Measurements from ENCODE around the gene DEFB131A. TPM values are rescaled to one million over a fixed set of nuclear protein-coding genes. Genes with fewer than 3 reads are reported as not detected.
"Not testable (repeated sequence)": the region's sequence is repeated elsewhere in the genome, so short reads cannot be mapped to it uniquely, and the experiment has no call there.

DEFB131A gene, protein sequence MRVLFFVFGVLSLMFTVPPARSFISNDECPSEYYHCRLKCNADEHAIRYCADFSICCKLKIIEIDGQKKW
- total RNA-seq = not detected

DNA sequence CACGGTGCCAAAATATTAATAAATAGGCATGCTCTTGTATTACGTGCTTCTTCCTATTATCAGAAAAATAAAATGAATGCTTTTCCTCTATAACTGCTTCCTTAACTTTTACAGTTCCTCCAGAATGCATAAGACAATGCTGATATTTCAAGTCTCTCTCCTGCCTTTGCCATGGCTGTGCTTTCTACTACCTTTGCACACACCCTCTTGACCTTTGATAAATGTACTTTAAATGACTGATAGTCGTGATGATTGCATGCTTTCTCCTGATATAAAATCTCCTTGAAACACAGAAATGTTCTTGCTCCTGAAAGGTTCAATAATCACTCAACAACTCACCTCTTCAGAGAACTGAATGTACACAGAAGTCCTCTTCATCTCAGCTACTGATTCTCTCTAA lies at the start of gene DEFB131A:
Gene DEFB131A (plus strand): TSS at position 301 of the 400 bp plus-strand sequence. CDS start 120 bp downstream, outside the sequence.
- DNase-seq (ENCODE audit: low spot score) = not testable (repeated sequence)

DNA sequence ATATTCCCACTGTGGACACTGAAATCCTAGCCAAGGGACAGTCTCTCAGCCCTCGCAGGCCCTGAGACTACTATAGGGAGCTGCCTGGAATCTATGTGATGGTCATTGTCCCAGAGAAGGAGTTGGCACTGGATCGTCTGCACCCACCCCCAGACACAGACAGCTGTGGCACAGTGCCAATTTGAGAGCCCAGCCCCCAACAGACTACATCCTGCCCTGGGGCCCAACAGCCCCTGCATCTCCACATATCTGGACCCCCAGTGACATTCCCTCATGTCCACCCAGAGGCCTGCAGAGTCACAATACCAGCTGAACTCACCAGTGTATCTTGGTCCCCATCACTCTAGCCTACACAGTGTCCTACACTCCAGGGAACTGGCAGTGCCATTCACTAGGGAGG lies 38.4 kb upstream of the DEFB131A start:
- DNase-seq (ENCODE audit: low spot score) = not testable (repeated sequence)

DNA sequence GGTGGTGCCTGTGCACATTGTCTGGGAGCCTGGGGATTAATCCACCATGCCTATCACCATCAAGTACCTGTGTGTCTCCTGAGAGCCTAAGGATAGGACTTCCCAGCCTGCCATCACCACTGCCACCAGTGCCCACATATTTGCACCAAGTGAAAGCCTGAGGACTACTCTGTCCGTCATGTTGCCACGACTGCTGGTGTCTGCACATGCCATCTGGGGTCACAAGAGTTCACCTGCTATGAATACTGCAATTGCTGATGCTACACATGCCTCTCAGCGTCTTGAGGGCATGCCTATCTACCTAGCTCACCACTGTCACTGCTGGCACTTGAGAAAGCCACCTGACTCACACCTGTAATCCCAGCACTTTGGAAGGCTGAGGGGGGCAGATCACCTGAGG lies 37.7 kb upstream of the DEFB131A start:
- not testable (repeated sequence) for DNase-seq (ENCODE audit: low spot score)

DNA sequence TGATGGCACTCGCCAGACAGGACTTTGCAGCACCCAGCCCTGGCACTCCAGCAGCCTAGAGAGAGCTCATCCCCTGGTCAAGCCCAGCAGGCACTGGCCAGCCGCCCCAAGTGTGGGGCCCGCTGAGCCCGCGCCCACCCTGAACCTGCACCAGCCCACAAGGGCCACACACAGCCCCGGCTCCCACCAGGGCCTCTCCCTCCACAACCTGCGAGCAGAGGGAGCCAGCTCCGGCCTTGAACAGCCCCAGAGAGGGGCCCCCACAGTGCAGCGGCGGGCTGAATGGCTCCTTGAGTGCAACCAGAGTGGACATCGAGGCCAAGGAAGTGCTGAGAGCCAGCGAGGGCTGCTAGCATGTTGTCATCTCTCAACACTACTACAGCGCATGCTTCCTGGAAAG lies 34.4 kb upstream of the DEFB131A start:
- no peak for DNase-seq (ENCODE audit: low spot score)

DNA sequence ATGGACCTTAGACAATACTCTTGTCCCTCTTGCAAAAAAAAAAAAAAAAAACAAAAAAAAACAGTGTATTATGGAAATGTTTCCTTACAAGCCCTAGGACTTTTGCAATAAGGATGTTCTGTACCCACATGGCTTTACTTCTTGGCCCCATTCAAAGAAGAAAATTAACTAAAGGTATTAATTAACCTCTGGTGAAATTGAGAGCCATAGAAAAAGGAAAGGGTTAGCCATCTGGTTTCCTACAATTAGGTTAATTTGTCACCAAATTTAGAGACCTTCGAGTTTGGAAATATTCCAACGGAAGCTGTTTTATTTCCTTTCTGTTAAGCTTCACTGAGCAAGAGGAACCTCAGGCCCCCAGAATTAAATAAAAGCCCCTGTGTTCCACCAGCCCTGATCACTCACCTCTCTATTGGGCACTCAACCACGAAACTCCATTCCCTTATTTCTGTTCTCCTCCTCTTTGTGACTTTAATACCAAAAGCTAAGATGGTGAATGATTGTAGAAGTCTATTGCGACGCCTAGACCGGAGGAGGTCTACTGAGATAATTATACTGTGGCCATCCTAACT lies 22.2 kb upstream of the DEFB131A start:
- DNase-seq (ENCODE audit: low spot score) = not testable (repeated sequence)

DNA sequence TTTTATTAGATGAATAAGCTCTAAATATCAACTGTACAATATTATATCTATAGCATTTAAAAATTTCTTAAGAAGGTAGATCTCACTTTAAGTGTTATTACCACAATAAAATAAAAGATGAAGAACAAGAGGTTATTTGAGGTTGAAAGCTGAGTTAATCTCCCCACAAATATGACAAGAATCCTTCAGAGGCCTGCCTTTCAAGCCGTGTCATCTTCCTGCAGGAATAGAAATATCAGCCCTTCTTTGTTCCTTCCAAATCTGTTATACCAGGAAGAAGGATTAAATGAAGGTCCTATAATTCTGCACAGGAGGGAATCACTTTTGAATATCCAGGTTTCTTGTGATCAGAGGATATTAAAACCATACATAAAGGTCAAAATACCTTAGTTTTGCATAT lies 18.3 kb upstream of the DEFB131A start:
- DNase-seq (ENCODE audit: low spot score) = not testable (repeated sequence)

DNA sequence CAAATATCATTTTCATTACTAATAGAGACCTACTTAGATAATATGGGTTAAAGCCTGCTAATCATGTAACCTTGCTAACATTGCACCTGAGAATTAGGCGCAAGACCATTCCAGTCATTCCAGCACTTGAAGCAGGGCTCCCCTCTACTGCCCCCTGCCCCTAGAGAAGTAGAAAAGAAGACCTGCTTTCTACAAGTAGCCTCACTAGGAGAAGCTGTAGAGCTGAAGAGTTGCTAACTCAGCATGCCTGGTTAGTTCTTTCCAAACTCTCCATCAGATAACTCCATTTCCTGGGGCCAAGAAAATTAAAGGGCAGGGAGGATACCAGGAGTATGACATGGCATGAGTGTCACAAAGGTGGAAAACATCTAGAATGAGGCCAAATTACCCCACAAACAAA lies 14.2 kb upstream of the DEFB131A start:
- not testable (repeated sequence) for DNase-seq (ENCODE audit: low spot score)

DNA sequence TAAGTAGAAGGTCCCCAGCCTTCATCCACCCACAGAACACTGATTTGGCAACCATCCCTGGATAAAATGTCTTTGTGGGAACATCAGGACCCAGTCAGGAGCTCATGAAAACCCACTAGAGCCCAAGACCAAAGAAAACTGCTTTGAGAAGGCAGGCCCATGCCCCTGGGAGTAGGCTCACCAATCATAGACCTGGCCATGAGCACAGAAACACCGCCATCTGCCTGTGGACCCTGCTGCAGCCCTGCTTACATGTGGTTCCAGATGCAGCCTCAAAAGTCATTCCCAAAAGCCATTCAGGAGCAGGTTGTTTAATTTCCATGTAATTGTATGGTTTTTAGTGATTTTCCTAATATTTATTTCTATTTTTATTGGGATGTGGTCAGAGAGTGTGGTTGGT lies 10.9 kb upstream of the DEFB131A start:
- DNase-seq (ENCODE audit: low spot score) = not testable (repeated sequence)

DNA sequence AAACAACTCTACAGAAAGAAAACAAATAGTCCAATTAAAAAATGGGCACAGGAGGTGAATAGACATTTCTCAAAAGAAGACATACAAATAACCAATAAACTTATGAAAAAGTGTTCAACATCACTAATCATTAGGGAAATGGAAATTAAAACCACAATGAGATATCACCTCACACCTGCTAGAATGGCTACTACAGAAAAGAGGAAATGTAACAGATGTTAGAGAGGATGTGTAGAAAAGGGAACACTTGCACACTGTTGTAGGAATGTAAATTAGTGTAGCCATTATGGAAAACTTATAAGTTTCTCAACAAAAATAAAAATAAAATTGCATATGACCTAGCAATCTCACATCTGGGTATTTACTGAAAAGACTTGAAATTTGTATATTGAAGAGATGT lies 7.5 kb upstream of the DEFB131A start:
- not testable (repeated sequence) for DNase-seq (ENCODE audit: low spot score)

DNA sequence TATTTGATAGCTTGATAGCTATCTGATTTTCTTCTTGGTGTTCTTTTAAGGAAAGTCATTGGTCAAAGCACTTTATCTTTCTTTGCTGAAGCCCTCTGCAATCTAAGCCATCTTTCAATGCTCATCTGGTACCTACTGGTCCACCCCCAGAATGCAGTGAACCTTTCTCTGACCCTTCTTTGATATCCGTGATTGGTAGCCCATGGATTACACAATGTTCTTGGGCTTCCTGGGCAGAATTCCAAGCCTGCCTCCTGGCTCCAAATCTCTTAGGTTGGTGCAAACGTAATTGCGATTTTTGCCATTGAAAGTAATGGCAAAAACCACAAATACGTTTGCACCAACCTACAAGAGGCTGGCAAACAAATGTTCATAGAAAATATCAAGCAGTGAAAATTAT lies 1.9 kb upstream of the DEFB131A start:
- not testable (repeated sequence) for DNase-seq (ENCODE audit: low spot score)

DNA sequence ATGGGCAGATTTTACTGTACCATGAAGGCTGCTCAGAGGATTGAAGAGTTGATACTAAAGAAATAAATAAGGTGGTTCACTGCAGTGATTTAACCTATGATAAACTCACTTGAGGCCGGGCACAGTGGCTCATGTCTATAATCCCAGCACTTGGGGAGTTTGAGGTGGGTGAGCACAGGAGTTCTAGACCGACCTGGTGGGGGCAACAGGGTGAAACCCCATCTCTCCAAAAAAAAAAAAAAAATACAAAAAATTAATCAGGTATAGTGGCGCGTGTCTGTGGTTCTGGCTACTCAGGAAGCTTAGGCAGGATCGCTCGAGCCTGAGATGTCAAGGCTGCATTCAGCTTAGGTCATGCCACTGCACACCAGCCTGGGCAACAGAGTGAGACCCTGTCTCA lies 467 bp downstream of the DEFB131A start:
- not testable (repeated sequence) for DNase-seq (ENCODE audit: low spot score)

DNA sequence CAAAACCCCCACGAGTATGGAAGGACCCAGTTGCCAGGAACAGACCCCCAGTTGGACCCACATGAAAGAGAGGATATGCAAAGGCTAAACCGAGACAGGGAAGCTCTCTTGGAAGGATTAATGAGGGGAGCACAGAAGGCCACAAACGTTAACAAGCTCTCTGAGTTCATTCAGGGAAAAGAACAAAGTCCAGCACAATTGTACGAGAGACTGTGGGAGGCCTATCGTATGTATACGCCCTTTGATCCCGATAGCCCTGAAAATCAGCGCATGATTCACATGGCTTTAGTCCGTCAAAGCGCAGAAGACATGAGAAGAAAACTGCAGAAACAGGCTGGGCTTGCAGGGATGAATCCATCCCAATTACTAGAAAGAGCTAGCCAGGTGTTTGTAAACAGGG lies 8.0 kb downstream of the DEFB131A start:
- DNase-seq (ENCODE audit: low spot score) = not testable (repeated sequence)

DNA sequence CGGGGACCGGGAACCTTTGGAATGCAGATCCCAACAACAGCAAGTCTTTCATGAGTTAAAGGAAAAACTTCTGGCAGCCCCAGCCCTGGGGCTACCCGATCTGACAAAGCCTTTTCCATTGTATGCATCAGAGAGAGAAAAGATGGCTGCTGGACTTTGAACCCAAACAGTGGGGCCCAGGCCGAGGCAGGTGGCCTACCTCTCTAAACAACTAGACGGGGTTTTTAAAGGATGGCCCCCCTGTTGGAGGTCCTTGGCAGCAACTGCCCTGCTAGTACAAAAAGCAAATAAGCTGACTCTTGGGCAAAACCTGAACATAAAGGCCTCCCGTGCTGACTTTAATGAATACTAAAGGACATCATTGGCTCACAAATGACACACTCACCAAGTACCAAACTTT lies 10.1 kb downstream of the DEFB131A start:
- not testable (repeated sequence) for DNase-seq (ENCODE audit: low spot score)

DNA sequence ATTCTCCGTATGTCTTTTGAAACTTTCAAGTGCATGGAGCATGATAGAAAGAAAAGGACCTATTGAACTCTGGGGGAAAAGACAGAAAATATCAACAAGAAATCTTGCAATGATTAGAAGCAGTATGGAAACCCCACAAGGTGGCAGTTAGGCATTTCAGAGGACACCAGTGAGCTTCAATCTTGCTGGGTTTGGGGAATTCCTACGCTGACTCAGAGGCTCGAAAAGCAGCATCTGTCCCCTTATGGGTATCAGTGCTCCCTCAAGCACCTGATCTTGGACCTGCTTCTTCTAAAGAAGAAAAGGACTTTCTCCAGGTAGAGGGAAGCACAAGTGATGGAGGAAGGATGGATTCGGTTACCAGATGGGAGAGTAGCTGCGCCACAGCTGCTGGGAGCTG lies 10.8 kb downstream of the DEFB131A start:
- DNase-seq (ENCODE audit: low spot score) = not testable (repeated sequence)

DNA sequence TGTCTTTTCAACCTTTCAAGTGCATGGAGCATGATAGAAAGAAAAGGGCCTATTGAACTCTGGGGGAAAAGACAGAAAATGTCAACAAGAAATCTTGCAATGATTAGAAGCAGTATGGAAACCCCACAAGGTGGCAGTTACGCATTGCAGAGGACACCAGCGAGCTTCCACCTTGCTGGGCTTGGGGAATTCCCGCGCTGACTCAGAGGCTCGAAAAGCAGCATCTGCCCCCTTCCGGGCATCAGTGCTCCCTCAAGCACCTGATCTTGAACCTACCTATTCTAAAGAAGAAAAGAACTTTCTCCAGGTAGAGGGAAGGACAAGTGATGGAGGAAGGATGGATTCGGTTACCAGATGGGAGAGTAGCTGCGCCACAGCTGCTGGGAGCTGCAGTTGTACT lies 35.3 kb downstream of the DEFB131A start:
- DNase-seq (ENCODE audit: low spot score) = not testable (repeated sequence)

DNA sequence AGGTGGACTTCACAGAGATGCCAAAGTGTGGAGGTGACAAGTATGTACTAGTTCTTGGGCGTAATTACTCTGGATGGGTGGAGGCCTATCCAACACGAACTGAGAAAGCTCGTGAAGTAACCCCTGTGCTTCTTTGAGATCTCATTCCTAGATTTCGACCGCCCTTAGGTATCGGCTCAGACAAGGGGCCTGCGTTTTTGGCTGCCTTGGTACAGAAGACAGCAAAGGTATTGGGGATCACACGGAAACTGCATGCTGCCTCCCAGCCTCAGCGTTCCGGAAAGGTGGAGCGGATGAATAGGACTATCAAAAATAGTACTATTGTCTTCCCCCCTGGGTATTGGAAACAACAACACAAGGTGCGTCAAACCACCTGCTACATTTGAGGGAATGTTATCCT lies 35.9 kb downstream of the DEFB131A start:
- DNase-seq (ENCODE audit: low spot score) = not testable (repeated sequence)

DNA sequence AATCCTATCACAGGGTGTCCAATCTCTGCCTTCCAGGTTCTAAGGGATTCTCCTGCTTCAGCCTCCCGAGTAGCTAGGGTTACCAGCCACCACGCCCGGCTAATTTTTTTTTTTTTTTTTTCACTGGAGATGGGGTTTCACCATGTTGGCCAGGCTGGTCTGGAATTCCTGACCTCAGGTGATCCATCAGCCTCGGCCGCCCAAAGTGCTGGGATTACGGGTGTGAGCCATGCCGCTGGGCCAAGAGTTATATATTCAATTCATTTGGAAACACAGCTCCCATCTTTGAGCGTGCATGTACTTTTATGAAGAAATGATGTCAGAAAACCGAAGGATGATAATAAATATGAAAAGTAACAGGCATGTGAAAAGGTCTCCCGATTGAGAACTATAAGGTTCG lies 38.7 kb downstream of the DEFB131A start:
- not testable (repeated sequence) for DNase-seq (ENCODE audit: low spot score)

DNA sequence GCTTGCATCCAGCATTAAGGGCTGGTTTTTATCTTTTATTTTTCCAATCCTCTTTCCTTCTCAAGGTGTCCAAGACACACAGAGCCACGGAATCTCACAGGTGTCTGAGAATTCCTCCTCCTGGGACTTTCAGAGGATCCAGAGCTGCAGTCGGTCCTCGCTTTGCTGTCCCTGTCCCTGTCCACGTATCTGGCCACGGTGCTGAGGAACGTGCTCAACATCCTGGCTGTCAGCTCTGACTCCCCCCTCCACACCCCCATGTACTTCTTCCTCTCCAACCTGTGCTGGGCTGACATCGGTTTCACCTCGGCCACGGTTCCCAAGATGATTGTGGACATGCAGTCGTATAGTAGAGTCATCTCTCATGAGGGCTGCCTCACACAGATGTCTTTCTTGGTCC lies 39.5 kb downstream of the DEFB131A start:
- DNase-seq (ENCODE audit: low spot score) = not testable (repeated sequence)

DNA sequence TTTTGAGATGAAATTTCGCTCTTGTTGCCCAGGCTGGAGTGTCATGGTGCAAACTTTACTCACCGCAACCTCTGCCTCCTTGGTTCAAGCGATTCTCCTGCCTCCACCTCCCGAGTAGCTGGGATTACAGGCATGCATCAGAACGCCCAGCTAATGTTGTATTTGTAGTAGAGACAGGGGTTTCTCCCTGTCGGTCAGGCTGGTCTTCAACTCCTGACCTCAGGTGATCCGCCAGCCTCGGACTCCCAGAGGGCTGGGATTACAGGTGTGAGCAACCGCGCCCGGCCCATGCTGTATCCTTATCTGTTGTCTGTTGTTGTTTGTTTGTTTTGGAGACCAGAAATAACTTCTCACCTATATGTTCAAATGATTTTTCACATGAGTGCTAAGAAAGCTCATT lies 42.7 kb downstream of the DEFB131A start:
- DNase-seq (ENCODE audit: low spot score) = not testable (repeated sequence)

DNA sequence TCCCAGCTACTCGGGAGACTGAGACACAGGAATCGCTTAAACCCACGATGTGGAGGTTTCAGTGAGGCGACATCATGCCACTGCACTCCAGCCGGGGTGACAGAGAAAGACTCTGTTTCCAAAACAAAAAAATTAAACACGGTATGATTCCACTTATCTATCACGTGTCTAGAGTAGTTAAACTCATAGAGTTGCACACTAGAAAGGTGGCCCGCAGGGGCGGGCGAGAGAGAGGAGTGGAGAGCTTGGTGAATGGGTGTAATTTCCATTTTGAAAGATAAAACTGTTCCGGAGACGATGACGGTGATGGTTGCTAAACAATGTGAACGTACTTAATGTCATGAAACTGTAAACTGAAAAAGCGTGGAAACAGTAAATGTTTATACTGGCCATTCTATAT lies 44.6 kb downstream of the DEFB131A start:
- DNase-seq (ENCODE audit: low spot score) = not testable (repeated sequence)

DNA sequence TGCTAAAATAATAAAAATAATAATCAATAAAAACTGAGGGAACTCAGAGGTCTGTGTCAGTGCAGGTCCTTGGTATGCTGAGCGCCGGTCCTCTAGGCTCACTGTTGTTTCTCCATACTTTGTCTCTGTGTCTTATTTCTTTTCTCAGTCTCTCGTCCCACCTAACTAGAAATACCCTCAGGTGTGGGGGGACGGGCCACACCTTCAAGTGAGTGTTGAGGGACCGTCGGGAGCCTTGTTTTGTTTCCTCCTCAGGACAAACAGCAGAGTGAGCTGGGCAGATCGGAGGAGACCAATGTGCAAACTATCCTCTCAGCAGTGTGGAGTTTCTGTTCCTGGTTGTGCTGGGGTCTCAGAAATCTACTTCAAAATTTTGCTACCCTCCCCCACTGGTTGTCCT lies 46.3 kb downstream of the DEFB131A start:
- not testable (repeated sequence) for DNase-seq (ENCODE audit: low spot score)

DNA sequence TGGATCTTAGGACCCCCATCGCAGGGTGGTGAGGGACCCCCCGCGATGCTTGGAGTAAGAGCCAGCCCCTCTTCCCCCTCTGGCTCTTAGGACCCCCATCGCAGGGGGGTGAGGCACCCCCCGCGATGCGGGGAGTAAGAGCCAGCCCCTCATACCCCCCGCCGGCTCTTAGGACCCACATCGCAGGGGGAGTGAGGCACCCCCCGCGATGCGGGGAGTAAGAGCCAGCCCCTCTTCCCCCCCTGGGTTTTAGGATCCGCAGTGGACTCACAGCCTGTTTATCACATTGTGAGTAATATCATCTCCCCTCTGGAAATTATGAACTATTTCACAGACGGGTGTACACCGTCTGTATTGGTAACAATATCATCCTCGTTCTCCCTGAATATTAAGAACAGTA lies 46.8 kb downstream of the DEFB131A start:
- DNase-seq (ENCODE audit: low spot score) = not testable (repeated sequence)

DNA sequence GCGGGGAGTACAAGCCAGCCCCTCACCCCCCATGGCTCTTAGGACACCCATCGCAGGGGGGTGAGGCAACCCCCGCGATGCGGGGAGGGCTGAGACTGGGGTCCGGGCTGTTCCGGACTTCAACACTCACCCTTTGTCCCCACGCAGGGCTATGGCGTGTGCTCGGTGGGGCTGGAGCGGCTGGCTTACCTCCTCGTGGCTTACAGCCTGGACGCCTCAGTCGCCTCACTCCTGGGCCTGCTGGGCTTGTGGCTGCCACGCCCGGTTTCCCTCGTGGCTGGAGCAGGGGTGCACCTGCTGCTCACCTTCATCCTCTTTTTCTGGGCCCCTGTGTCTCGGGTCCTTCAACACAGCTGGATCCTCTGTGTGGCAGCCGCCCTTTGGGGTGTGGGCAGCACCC lies 49.4 kb downstream of the DEFB131A start:
- DNase-seq (ENCODE audit: low spot score) = not testable (repeated sequence)

All from ureter (tissue), 1 donor.